Mesothelial cell of epicardium (in vitro differentiated cells): ENCODE data around the gene RAB1A. TPM values are rescaled to one million over a fixed set of nuclear protein-coding genes. Genes with fewer than 3 reads are reported as not detected.

Experiments used
- DNase-seq, 2 experiments: peaks; one replicate each; pipeline ENCODE4 v3.0.0; 2021; ENCODE audit warnings: low spot score in 2 of 2; ENCODE audit not compliant: unreplicated experiment in 2 of 2
- H3K27ac Mint-ChIP-seq: 2 replicates; pipeline ENCODE4 v1.8.0; 2021; ENCODE audit warnings: mixed read lengths
- H3K27me3 Mint-ChIP-seq: 2 replicates; pipeline ENCODE4 v1.8.0; 2021; ENCODE audit warnings: low read depth, mixed read lengths
- H3K36me3 Mint-ChIP-seq: 2 replicates; pipeline ENCODE4 v1.8.0; 2021; ENCODE audit warnings: mixed read lengths
- H3K4me1 Mint-ChIP-seq: 2 replicates; pipeline ENCODE4 v1.8.0; 2021; ENCODE audit warnings: mixed read lengths
- H3K4me3 Mint-ChIP-seq: 2 replicates; pipeline ENCODE4 v1.8.0; 2021; ENCODE audit warnings: mild to moderate bottlenecking, moderate library complexity, mixed read lengths
- H3K9me3 Mint-ChIP-seq: 2 replicates; pipeline ENCODE4 v1.8.0; 2021; ENCODE audit warnings: mixed read lengths
- total RNA-seq: library from RNA; stranded (reverse); gene quantifications from 3 replicates; pipeline ENCODE4 v1.2.1, GENCODE V29; 2021
- TF ChIP-seq, protein P1 (sequence below): fragments of 200-600 bp; sonication (generic); IDR thresholded peaks from one replicate; pipeline ENCODE4 v1.5.0; 2021; ENCODE audit warnings: antibody characterized with exemption; ENCODE audit not compliant: unreplicated experiment

The RAB1A gene
- total RNA-seq, 1 donor from 2014 or later, result 126 TPM

DNA sequence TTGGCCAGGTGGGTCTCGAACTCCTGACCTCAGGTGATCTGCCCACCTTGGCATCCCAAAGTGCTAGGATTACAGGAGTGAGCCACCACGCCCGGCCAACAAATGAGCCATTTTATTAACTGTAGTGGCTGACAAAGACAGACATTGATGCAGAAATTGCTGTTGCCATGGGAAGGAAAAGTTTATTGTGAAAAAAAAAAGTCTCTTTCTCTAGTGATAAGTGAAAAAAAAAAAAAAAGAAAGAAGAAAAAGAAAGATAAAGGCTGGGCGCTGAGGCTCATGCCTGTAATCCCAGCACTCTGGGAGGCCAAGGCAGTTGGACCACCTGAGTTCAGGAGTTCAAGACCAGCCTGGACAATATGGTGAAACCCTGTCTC, 39.8 kb upstream of the RAB1A start:
- H3K36me3 Mint-ChIP-seq, result no peaks in the 10 kb centered on the region
- H3K4me3 Mint-ChIP-seq, result no peak overlapping the region
- TF ChIP-seq, protein P1, sequence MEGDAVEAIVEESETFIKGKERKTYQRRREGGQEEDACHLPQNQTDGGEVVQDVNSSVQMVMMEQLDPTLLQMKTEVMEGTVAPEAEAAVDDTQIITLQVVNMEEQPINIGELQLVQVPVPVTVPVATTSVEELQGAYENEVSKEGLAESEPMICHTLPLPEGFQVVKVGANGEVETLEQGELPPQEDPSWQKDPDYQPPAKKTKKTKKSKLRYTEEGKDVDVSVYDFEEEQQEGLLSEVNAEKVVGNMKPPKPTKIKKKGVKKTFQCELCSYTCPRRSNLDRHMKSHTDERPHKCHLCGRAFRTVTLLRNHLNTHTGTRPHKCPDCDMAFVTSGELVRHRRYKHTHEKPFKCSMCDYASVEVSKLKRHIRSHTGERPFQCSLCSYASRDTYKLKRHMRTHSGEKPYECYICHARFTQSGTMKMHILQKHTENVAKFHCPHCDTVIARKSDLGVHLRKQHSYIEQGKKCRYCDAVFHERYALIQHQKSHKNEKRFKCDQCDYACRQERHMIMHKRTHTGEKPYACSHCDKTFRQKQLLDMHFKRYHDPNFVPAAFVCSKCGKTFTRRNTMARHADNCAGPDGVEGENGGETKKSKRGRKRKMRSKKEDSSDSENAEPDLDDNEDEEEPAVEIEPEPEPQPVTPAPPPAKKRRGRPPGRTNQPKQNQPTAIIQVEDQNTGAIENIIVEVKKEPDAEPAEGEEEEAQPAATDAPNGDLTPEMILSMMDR, result no peak
- H3K4me1 Mint-ChIP-seq, result no peaks in the 10 kb centered on the region
- H3K27me3 Mint-ChIP-seq, result no peaks in the 10 kb centered on the region
- DNase-seq, result no peak
- H3K27ac Mint-ChIP-seq, result no peak overlapping the region
- no peaks in the 10 kb centered on the region for H3K9me3 Mint-ChIP-seq

DNA sequence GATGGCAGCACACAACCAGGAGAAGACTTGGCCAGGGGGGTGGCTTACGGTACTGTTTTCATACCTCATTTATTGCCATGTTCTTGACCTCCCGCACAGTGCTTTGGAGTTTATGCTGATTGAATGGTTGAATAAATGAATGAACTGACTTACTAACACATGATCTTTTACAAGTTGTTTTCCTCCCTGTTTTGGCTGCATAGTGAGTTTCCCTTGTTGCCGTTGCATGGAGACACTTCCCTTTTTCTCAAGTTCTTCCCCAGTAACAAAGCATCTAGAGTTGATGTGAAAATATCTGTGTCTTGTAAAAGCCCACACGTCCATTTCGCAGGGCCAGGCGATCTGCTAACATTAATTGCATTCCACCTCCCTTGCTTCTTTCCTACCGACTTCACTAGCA, 35.7 kb upstream of the RAB1A start:
- Mint-ChIP-seq H3K4me3 (no peak overlapping the region), H3K9me3 (no peaks in the 10 kb centered on the region), H3K27me3 (no peaks in the 10 kb centered on the region), H3K27ac (no peak overlapping the region), H3K36me3 (no peaks in the 10 kb centered on the region), H3K4me1 (no peaks in the 10 kb centered on the region)
- DNase-seq, result no peak
- TF ChIP-seq, protein P1, result no peak

DNA sequence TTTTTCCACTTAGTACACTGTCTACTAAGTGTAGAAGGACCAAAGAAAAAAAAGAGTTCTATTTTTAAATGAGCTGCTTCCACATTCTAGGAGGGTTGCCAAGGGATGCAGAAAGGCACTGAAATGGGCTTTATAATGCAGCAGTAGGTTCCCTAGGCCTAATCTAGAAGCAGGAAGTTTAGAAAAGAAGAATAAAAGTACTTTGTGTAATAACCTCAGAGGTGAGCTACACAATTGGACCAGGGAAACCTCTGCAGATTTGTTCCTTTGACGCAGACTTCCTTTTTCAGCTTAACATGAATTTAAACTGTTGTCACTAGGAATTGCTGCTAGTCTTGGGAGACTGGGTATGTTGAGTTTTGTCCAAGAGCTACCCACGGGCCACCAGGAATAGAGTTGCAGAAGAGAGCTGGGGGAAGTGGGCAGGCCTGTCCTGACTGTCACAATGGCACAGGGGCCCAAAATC, 34.6 kb upstream of the RAB1A start:
- TF ChIP-seq, protein P1, result no peak
- H3K27me3 Mint-ChIP-seq, result no peaks in the 10 kb centered on the region

DNA sequence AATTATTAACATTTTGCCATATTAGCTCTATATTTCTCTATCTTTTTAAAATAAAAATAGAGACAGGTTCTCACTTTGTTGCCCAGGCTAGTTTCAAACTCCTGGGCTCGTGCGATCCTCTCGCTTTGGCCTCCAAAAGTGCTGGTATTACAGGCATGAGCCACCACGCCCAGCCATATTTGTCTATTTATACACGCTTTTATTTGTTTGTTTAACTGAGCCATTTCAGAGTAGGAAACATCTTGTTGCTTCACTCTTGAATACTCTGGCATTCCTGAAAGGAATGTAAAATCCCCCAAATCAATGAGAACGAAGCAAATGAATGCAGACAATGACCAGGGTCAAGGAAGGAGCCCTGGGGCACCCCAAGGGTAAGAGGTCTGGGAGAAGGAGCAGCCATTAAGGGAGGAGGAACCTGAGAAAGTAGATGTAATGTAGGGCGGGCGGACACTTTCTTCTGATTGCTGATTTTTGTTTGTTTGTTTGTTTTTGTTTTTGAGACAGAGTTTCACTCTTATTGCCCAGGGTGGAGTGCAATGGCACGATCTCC, 31.7 kb upstream of the RAB1A start:
- Mint-ChIP-seq H3K4me3 (no peak overlapping the region), H3K27me3 (no peaks in the 10 kb centered on the region), H3K4me1 (no peaks in the 10 kb centered on the region), H3K27ac (no peak overlapping the region), H3K9me3 (no peaks in the 10 kb centered on the region), H3K36me3 (no peaks in the 10 kb centered on the region)
- TF ChIP-seq, protein P1, result no peak
- no peak for DNase-seq

More for the DNA sequence above, 34.6 kb upstream of the RAB1A start:
- H3K36me3 Mint-ChIP-seq, result no peaks in the 10 kb centered on the region
- no peak for DNase-seq
- no peak overlapping the region for H3K4me3 Mint-ChIP-seq
- no peak overlapping the region for H3K27ac Mint-ChIP-seq
- no peaks in the 10 kb centered on the region for H3K4me1 Mint-ChIP-seq
- no peaks in the 10 kb centered on the region for H3K9me3 Mint-ChIP-seq

DNA sequence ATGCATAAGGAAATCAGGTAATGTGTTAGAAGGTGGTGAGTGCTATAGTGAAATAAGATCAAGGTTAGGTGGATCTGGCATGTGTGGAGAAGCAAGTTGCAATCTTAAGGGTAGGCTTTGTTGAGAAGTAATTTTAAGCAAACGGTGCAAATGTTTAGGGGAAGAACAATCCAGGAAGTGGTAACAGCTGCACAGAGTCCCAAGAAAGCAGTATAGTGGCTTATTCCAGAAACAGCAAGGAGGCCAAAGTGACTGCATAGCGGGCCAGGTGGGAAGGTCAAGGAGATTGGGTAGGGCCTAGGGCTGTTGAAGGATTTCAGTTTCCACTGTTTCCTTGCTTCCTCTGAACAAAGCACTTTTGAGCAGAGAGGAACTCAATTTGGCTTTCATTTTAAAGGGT, 30.0 kb upstream of the RAB1A start:
- Mint-ChIP-seq H3K27ac (no peak overlapping the region), H3K4me3 (no peak overlapping the region), H3K27me3 (no peaks in the 10 kb centered on the region), H3K9me3 (no peaks in the 10 kb centered on the region), H3K4me1 (peaks cover 5% of the 10 kb centered on the region), H3K36me3 (no peaks in the 10 kb centered on the region)
- TF ChIP-seq, protein P1, result no peak
- DNase-seq, result no peak

DNA sequence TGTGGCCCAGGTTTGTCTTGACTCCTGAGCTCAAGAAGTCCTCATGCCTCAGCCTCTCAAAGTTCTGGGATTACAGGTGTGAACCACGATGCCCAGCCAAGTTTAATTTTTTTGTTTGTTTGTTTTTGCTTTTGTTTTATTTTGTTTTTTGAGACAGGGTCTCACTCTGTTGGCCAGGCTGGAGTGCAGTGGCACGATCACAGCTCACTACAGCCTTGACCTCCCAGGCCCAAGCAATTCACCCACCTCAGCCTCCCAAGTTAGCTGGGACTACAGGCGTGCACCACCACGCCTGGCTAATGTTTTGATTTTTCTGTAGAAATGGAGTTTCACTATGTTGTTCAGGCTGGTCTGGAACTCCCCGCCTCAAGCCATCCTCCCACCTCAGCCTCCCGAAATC, 29.4 kb upstream of the RAB1A start:
- TF ChIP-seq, protein P1, result no peak
- H3K27ac Mint-ChIP-seq, result no peak overlapping the region
- no peaks in the 10 kb centered on the region for H3K27me3 Mint-ChIP-seq
- H3K4me1 Mint-ChIP-seq, result peaks cover 5% of the 10 kb centered on the region
- no peaks in the 10 kb centered on the region for H3K36me3 Mint-ChIP-seq
- no peak for DNase-seq
- H3K4me3 Mint-ChIP-seq, result no peak overlapping the region
- no peaks in the 10 kb centered on the region for H3K9me3 Mint-ChIP-seq
